ENCODE measurements around the gene CCDC178.
A peak's percentile ranks its signal among the peaks of the same experiment; 100 is the strongest.
"Not testable (repeated sequence)": the region's sequence is repeated elsewhere in the genome, so short reads cannot be mapped to it uniquely, and the experiment has no call there.

The CCDC178 gene

DNA sequence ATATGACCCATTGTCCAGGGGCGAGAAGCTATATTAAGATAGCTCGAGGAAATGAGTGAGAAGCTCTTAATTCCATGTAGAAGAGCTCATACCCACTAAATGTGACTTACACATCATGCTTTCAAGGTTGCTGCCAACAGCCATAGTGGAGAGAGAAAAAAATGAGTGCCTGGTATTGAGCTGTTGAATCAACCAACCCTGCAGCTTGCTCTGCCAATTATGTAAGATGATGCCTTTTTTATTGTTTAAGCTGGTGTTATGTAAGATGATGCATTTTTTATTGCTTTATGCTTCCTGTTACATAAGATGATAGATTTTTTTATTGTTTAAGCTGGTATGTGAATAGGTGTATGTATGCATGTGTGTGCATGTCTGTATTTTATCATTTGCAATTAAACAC, 228.2 kb downstream of the CCDC178 start:
- FAIRE-seq = no peak
- no peak for DNase-seq (ENCODE audit: insufficient read length, low spot score)

DNA sequence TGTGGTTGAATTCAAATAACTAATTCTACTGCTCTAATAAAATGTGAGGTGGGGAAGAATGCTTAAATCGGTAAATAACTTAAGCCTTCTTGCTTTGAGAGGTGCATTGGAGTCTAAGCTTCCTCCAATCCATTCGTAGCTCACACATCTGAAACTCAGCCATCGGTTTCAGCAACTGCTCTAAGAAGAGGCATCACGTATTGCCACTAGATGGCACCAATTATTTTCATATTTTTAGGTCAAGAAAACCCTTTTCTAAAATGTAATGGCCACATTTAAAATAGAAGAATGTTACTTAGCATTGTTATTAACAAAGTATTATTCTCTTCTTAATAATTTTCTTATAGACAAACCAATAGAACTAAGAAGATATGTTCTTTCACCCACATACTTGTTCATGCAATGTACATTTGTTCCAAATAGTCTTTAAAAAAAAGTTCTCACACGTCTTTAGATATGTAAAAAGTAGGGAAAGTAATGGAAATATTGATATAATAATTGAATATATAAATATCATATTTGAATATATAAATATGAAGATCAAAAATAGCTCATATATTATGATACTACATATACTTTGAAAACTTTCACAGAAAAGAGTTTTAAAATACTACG, 229.8 kb downstream of the CCDC178 start:
- no peak for TF ChIP-seq POLR2A (IDR thresholded peaks at IDR 0.05; ENCODE audit: low read depth, low read length)
- FAIRE-seq = no peak
- DNase-seq (ENCODE audit: insufficient read length, low spot score) = peak; percentile 0

More for the DNA sequence above, 228.2 kb downstream of the CCDC178 start:
- no peak for TF ChIP-seq POLR2A (IDR thresholded peaks at IDR 0.05; ENCODE audit: low read depth, low read length)

- TF ChIP-seq POLR2A (IDR thresholded peaks at IDR 0.05; ENCODE audit: low read depth, low read length) = no peak
- FAIRE-seq (no peak), DNase-seq (ENCODE audit: insufficient read length, low spot score) (no peak)
These were observed 234.7 kb downstream of the CCDC178 start for GRCh38 chr18:33205777-33206176.

DNA sequence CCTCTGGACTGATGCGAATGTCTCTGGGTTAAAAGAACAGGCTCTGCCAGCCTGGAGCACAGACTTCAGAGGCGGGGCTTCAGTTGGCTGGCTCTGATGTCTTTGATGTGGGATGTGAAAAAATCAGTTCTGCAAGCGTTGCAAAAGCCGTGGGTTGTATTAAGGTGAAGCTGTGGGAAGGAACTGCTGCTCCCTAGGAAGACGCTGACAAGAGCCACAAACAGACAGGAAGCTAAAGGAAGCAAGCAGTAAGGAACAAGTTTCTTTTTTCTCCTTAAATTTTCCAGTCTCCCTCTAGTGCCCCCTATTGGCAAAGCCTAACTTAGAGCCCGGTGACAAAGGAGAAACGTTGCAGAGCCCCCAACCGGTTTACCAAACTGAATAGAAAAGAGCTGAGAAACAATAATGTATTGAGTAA, 239.0 kb downstream of the CCDC178 start:
- no peak for TF ChIP-seq POLR2A (IDR thresholded peaks at IDR 0.05; ENCODE audit: low read depth, low read length)
- peak; percentile 2 for DNase-seq (ENCODE audit: insufficient read length, low spot score)
- FAIRE-seq = no peak

DNA sequence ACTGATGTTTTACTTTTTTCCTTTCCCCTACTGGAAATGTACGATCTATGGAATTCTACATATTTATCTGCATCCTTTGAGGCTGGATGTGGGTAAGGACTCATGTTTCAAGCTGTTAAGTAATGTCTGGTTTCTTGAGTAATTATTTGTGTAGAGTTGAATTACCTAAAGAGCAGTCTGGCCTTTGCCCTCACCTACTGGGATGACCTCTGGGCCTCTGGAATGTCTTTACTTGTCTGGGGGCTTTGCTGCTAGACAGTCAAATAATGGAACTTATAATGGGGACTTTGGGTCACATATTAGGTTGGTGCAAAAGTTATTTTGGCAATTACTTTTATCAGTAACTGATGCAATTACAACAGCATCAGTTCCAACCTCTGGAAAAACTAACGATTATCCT, 244.7 kb downstream of the CCDC178 start:
- no peak for TF ChIP-seq POLR2A (IDR thresholded peaks at IDR 0.05; ENCODE audit: low read depth, low read length)
- DNase-seq (ENCODE audit: insufficient read length, low spot score) (no peak), FAIRE-seq (no peak)

- FAIRE-seq = no peak
- TF ChIP-seq POLR2A (IDR thresholded peaks at IDR 0.05; ENCODE audit: low read depth, low read length) = no peak
- DNase-seq (ENCODE audit: insufficient read length, low spot score) = no peak
These were observed 245.7 kb downstream of the CCDC178 start for GRCh38 chr18:33194793-33195192.

- no peak for DNase-seq (ENCODE audit: insufficient read length, low spot score)
- no peak for FAIRE-seq
These were observed 255.6 kb downstream of the CCDC178 start for GRCh38 chr18:33184958-33185357.

DNA sequence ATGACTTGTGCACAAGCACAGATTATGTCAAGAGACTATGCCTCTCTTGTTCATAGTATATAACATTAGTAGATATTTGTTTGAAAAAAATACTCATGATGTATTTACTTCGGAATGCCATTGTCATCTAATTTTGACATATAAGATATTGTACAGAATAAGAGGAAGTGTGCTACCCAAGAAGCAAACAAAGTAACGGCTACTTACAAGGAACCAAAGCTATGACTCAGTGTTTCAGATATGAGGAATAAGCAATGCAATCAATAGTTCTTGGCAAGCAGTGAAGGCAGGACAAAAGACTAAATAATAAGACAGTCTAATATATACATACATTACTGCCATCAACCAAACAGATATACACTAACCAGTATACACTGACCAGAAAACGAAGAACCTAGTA, 256.3 kb downstream of the CCDC178 start:
- FAIRE-seq (no peak), DNase-seq (ENCODE audit: insufficient read length, low spot score) (no peak)
- no peak for TF ChIP-seq POLR2A (IDR thresholded peaks at IDR 0.05; ENCODE audit: low read depth, low read length)

More at GRCh38 chr18:33184958-33185357, 255.6 kb downstream of the CCDC178 start:
- TF ChIP-seq POLR2A (IDR thresholded peaks at IDR 0.05; ENCODE audit: low read depth, low read length) = no peak

GRCh38 chr18:33183136-33183535, 257.4 kb downstream of the CCDC178 start:
- FAIRE-seq (no peak), DNase-seq (ENCODE audit: insufficient read length, low spot score) (no peak)
- TF ChIP-seq POLR2A (IDR thresholded peaks at IDR 0.05; ENCODE audit: low read depth, low read length) = no peak

DNA sequence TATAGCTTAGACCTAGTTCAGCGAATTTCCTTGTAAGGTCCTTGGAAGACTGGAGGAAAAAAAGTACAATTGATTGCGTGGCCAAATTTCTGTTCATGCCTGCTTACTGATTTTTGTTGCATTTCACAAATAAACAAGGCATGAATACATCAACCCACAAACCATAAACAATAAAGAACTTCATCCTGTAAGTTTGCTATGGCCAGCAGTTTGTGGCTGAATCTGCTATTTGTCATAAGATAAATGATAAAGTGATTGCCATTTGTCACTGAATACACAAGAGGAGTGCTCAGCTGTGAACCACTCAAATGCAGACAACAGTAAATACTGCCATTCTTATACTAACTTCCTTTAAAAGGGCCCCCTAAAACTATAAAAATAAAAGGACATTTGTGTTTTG, 259.5 kb downstream of the CCDC178 start:
- DNase-seq (ENCODE audit: insufficient read length, low spot score) (no peak), FAIRE-seq (no peak)
- no peak for TF ChIP-seq POLR2A (IDR thresholded peaks at IDR 0.05; ENCODE audit: low read depth, low read length)

GRCh38 chr18:33169218-33169617, 271.3 kb downstream of the CCDC178 start:
- DNase-seq (ENCODE audit: insufficient read length, low spot score) (no peak), FAIRE-seq (no peak)
- TF ChIP-seq POLR2A (IDR thresholded peaks at IDR 0.05; ENCODE audit: low read depth, low read length) = no peak

DNA sequence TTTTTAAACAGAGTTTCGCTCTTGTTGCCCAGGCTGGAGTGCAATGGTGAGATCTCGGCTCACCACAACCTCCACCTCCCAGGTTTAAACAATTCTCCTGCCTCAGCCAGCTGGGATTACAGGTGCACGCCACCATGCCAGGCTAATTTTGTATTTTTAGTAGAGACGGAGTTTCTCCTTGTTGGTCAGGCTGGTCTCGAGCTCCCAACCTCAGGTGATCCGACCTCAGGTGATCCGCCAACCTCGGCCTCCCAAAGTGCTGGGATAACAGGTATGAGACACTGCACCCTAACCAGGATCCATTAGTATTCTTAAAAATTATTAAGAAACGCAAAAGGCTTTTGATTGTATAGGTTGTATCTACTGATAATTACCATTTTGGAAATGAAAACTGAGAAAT, 276.4 kb downstream of the CCDC178 start:
- FAIRE-seq = not testable (repeated sequence)

DNA sequence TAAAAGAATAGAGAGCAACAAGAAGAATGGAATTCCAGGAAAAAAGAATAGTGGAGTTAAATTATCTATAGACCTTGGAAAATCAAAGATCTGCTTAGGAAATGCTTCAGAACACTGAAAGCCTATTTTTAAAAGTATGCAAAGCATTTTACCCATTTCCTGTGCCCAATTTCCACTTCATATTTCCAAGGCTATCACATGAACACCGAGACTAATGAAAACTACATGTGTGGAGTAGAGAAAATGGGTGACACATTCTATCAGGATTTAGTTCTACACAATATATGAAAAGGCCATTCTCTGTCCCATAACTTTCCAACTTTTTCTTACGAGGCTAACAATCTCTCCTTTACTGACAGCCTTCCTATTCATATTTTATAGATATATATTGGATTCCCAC, 279.4 kb downstream of the CCDC178 start:
- FAIRE-seq = no peak
- no peak for DNase-seq (ENCODE audit: insufficient read length, low spot score)
- TF ChIP-seq POLR2A (IDR thresholded peaks at IDR 0.05; ENCODE audit: low read depth, low read length) = no peak

More for the DNA sequence above, 276.4 kb downstream of the CCDC178 start:
- not testable (repeated sequence) for DNase-seq (ENCODE audit: insufficient read length, low spot score)

DNA sequence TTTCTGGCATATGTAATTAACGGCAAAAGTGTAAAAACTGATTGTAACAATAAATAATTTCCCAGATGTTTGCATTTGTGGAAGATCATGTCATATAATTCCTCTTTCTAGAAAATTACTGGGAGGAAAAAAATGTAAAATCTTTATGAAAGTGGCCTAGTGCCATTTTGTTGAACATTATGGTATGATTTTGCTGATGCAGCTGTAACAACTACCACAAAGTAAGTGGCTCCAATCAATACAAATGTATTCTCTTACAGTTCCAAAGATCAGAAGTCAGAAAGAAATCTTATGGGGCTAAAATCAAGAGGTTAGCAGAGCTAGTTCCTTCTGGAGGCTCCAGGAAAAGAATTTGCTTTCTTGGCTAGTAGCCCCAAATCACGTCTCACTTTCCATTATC, 281.4 kb downstream of the CCDC178 start:
- DNase-seq (ENCODE audit: insufficient read length, low spot score) (no peak), FAIRE-seq (no peak)
- no peak for TF ChIP-seq POLR2A (IDR thresholded peaks at IDR 0.05; ENCODE audit: low read depth, low read length)

GRCh38 chr18:33157893-33158292, 282.6 kb downstream of the CCDC178 start:
- DNase-seq (ENCODE audit: insufficient read length, low spot score) (no peak), FAIRE-seq (no peak)
- TF ChIP-seq POLR2A (IDR thresholded peaks at IDR 0.05; ENCODE audit: low read depth, low read length) = no peak

Measured in H54 (cell line).